Stimulated activated CD4-positive, alpha-beta T cell treated with anti-CD3 and anti-CD28 coated beads, Interleukin-4, amount 100 ng/mL, for 4 hours (primary cell): ENCODE measurements around the gene PDLIM7.
A peak's percentile ranks its signal among the peaks of the same experiment; 100 is the strongest.

ENCODE experiments used
- DNase-seq, 2 experiments: peaks; one replicate each; pipeline ENCODE4 v3.0.0-alpha.2; 2020

PDLIM7 gene

GRCh38 chr5:177524539-177524900 lies 27.1 kb upstream of the PDLIM7 start:
- no peak for DNase-seq

- DNase-seq, result no peak
Observed at GRCh38 chr5:177523711-177524538, 26.5 kb upstream of the PDLIM7 start.

GRCh38 chr5:177520916-177521513 lies 23.6 kb upstream of the PDLIM7 start:
- no peak for DNase-seq

GRCh38 chr5:177520271-177520670 lies 22.9 kb upstream of the PDLIM7 start:
- DNase-seq, result no peak

- DNase-seq, result no peak
Observed at GRCh38 chr5:177519463-177520235, 22.2 kb upstream of the PDLIM7 start.

- DNase-seq, result peak; percentile 93 to 95
Observed at GRCh38 chr5:177516601-177517568, 19.5 kb upstream of the PDLIM7 start, which contains the start of gene DDX41. DDX41 (minus strand) TSS chr5:177516961; CDS start chr5:177516945, 16 bp downstream.

GRCh38 chr5:177515580-177515979 lies 18.2 kb upstream of the PDLIM7 start:
- no peak for DNase-seq

GRCh38 chr5:177514541-177514940 lies 17.1 kb upstream of the PDLIM7 start:
- no peak for DNase-seq

GRCh38 chr5:177513500-177513899 lies 16.1 kb upstream of the PDLIM7 start:
- no peak for DNase-seq

- no peak for DNase-seq
Observed at GRCh38 chr5:177512736-177513380, 15.5 kb upstream of the PDLIM7 start.

GRCh38 chr5:177511796-177512675 lies 14.6 kb upstream of the PDLIM7 start:
- no peak for DNase-seq

GRCh38 chr5:177511181-177511580 lies 13.8 kb upstream of the PDLIM7 start:
- DNase-seq, result no peak

GRCh38 chr5:177510567-177511053 lies 13.2 kb upstream of the PDLIM7 start:
- DNase-seq, result no peak

GRCh38 chr5:177509991-177510566 lies 12.7 kb upstream of the PDLIM7 start:
- no peak for DNase-seq

- DNase-seq, result no peak
Observed at GRCh38 chr5:177509381-177509951, 12.1 kb upstream of the PDLIM7 start, which contains the start of gene DOK3. DOK3 (minus strand) TSS chr5:177509826; CDS start chr5:177509540, 286 bp downstream.

GRCh38 chr5:177508837-177509236 lies 11.4 kb upstream of the PDLIM7 start:
- no peak for DNase-seq

- no peak for DNase-seq
Observed at GRCh38 chr5:177508221-177508611, 10.8 kb upstream of the PDLIM7 start.

GRCh38 chr5:177507596-177508220 lies 10.3 kb upstream of the PDLIM7 start:
- DNase-seq, result no peak

GRCh38 chr5:177507165-177507564 lies 9.8 kb upstream of the PDLIM7 start:
- DNase-seq, result no peak
